HS-27A (cell line): ENCODE measurements around the gene MRPL51.

Experiments used
- DNase-seq: peaks from one replicate; pipeline ENCODE4 v3.0.0-alpha.2; 2012; ENCODE audit warnings: low read depth, missing footprints

Gene MRPL51

DNA sequence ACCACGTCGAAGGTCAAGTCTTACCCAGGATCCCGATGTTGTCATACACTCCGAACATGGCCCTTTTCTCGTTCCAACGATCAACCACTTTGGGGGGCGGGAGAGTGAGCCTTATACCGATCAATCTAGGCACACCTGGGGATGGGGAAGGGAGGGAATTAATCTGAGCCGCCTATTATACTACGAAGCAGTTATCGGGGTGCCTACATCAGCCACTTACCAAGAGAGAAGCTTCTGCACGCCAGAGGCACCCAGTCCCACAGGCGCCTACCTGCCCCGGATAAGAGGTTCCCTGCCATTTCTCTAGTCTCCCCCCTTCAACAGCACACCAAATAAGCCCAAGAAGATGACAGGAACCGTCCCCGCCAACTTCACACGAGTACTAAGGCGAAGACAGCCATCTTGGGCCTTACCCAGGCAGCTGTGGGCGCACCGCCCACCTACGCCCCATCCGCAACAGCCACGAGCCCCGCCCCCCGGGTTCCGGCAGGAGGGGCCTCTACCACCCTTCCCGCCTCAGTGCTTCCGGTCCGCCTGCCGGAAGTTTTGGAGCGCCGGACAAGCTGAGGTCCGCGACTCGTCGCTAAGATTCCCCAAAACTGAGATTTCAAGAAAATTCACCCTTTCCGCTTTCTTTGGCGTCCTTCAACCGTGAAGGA is at the start of gene MRPL51:
Gene MRPL51 (minus strand): TSS at position 425 of the 659 bp plus-strand sequence. CDS start 126 bp downstream, at position 299.
- peak; percentile 87 for DNase-seq

DNA sequence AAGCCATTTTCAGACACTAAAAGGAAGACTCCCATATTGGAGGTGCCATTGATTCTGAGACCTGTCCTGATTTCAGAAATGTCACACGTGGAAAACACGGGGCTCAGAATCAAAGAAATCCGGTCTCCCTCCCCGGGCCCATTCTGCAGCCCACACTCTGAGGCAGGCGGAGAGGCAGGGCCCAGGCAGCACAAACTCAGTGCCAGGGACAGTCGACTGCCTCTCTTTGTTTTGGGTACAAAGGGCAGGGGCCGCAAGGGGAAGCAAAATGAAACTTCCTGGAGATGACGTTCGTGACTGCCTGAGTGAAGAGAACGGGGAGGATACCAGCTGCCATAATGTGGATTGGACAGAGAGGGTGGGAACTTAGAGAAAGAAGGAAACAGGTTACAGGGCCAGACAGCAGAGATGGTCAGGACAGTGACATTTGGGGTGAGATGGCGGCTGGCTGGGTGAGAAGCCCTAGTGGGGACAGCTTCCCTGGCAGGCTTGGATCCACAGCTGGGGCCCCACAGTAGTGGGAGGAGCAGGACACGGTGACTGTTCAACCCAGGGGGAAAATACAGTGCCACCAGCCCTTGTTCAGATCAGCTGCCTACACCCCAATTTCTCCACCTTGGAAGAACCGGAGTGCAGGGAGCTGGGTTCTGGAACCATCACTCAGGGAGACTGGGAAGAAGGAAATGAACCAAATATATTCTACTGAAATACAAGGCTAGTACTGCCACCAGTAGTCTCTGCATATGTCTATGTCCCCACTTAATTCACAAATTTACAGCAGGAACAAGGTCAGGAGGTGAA is 49.3 kb upstream of the MRPL51 start:
- no peak for DNase-seq

DNA sequence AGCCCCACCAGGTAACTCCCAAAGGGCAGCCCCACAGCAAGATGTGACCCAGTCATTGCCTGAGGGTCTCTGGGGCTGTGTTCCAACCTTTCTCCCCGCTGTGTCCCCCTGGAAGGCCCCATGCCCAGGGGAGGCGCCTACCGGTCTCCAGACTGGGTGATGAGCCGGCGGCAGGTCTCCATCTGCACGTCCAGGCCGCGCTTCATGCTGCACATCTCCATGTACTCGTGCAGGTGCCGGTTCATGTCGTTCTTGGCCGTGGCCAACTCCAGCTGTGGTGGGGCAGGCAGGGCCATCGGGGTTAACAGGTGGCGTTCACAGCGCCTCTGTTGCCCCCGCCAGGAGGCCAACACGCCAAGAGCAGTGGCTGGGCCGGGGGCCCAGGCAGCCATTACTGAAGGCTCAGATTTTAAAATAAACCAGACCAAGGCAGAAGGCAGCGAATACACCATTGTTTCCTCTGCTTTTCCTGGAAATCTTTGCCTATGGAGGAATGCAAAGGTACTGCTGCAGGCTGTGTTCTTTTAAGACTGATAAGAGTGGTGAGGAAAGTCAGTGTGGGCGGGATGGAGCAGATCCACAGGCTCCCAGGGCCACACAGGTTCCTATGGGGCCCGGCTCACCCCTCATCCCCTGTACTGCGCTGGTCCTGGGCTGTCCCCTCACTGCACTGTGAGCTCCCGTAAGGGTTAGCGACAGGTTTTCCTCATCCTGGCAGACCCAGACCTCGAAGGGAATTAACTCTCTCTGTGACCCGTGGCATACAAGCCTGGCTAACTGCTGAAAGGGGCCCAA is 48.5 kb upstream of the MRPL51 start:
- DNase-seq = no peak

DNA sequence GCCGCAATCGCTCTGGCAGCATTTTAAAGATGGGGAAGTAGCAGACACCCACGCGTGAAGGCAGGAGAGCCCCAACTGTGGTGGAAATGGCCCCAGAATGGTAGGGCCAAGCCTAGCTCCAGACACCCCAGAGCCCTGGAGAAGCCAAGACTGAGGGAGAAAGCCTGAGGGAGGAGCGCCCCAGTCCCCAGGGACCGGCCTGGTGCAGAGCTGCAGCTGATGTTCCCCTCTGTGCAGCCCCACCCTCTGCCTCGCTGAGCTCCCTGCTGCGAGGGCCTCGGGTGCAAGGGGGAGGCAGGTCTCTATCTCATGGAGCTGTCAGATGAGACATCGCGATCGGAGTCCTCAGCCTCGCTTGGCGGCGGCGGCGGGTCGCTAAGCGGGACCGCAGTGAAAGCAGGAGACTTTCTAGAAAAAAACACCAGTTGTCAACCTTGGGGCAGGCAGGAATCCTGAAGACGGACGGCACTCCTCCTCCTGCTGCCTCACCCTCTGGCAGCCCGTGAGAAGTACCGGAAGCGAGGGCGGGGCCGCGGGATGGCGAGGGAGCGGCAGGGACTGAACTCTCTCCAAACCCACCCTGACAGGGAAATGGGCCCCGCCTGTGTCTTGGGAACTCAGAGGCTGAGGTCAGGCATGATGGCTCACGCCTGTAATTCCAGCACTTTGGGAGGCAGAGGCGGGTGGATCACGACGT is 47.3 kb upstream of the MRPL51 start:
- DNase-seq = peak; percentile 90

DNA sequence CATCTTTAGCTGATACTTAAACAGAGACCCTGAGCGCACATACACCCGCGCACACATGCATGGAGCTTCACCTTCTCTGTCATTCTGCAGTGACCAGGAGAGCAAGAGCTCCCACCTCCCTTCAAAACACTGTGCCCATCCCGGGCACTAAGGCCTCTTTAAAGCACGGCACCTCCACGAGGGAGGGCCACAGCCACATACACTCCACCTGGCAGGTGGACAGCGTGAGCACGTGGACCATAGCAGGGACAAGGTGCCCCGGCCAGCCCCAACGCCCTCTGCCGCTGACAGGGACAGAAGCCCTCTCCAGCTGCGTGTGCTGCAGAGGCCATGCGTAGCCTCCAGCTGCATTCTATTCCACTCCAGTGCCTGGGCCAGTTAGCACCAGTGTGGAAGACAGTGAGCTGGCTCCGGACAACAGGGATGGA is 46.7 kb upstream of the MRPL51 start:
- peak; percentile 46 for DNase-seq

DNA sequence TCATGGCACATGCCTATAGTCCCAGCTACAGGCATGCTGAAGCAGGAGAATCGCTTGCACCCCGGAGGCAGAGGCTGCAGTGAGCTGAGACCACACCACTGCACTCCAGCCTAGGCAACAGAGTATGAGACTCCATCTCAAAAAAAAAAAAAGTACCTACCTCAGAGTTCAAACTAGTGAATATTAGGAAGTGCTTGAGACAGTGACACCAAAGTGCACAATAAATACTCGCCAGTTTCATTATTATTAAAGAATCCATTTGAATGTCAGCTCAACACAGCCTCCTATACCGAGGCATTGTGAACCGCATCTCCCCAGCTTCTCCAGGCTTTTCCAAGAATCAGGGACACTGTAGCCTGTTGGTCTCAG is 46.2 kb upstream of the MRPL51 start:
- DNase-seq = no peak

DNA sequence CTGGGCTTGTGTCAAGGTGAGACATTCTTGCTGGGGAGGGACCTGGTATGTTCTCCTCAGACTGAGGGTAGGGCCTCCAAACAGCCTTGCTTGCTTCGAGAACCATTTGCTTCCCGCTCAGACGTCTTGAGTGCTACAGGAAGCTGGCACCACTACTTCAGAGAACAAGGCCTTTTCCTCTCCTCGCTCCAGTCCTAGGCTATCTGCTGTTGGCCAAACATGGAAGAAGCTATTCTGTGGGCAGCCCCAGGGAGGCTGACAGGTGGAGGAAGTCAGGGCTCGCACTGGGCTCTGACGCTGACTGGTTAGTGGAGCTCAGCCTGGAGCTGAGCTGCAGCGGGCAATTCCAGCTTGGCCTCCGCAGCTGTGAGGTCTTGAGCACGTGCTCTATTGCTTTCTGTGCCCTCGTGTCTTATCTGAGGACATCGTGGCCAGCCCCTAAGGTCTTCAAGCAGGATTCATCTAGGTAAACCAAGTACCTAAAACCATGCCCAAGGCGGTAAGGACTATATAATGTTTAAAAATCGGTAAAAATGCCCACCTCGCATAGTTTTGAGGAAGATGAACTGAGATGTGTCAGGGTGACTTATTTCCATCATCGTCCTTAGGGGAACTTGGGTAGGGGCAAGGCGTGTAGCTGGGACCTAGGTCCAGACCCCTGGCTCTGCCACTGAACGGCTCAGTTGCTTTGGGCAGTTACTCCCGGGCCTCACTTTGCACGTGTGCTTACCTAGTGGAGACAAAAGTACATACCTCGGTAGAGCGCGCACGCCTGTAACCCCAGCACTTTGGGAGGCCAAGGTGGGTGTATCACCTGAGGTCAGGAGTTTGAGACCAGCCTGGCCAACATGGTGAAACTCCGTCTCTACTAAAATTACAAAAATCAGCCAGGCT is 45.6 kb upstream of the MRPL51 start:
- peak; percentile 42 for DNase-seq

DNA sequence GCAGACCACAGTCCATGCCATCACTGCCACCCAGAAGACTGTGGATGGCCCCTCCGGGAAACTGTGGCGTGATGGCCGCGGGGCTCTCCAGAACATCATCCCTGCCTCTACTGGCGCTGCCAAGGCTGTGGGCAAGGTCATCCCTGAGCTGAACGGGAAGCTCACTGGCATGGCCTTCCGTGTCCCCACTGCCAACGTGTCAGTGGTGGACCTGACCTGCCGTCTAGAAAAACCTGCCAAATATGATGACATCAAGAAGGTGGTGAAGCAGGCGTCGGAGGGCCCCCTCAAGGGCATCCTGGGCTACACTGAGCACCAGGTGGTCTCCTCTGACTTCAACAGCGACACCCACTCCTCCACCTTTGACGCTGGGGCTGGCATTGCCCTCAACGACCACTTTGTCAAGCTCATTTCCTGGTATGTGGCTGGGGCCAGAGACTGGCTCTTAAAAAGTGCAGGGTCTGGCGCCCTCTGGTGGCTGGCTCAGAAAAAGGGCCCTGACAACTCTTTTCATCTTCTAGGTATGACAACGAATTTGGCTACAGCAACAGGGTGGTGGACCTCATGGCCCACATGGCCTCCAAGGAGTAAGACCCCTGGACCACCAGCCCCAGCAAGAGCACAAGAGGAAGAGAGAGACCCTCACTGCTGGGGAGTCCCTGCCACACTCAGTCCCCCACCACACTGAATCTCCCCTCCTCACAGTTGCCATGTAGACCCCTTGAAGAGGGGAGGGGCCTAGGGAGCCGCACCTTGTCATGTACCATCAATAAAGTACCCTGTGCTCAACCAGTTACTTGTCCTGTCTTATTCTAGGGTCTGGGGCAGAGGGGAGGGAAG is 44.7 kb upstream of the MRPL51 start:
- DNase-seq = peak; percentile 47

DNA sequence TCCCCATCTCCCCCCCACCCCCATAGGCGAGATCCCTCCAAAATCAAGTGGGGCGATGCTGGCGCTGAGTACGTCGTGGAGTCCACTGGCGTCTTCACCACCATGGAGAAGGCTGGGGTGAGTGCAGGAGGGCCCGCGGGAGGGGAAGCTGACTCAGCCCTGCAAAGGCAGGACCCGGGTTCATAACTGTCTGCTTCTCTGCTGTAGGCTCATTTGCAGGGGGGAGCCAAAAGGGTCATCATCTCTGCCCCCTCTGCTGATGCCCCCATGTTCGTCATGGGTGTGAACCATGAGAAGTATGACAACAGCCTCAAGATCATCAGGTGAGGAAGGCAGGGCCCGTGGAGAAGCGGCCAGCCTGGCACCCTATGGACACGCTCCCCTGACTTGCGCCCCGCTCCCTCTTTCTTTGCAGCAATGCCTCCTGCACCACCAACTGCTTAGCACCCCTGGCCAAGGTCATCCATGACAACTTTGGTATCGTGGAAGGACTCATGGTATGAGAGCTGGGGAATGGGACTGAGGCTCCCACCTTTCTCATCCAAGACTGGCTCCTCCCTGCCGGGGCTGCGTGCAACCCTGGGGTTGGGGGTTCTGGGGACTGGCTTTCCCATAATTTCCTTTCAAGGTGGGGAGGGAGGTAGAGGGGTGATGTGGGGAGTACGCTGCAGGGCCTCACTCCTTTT is 44.0 kb upstream of the MRPL51 start:
- DNase-seq = no peak

DNA sequence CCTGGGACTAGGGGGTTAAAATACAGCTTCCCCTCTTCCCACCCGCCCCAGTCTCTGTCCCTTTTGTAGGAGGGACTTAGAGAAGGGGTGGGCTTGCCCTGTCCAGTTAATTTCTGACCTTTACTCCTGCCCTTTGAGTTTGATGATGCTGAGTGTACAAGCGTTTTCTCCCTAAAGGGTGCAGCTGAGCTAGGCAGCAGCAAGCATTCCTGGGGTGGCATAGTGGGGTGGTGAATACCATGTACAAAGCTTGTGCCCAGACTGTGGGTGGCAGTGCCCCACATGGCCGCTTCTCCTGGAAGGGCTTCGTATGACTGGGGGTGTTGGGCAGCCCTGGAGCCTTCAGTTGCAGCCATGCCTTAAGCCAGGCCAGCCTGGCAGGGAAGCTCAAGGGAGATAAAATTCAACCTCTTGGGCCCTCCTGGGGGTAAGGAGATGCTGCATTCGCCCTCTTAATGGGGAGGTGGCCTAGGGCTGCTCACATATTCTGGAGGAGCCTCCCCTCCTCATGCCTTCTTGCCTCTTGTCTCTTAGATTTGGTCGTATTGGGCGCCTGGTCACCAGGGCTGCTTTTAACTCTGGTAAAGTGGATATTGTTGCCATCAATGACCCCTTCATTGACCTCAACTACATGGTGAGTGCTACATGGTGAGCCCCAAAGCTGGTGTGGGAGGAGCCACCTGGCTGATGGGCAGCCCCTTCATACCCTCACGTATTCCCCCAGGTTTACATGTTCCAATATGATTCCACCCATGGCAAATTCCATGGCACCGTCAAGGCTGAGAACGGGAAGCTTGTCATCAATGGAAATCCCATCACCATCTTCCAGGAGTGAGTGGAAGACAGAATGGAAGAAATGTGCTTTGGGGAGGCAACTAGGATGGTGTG is 43.1 kb upstream of the MRPL51 start:
- DNase-seq = no peak

DNA sequence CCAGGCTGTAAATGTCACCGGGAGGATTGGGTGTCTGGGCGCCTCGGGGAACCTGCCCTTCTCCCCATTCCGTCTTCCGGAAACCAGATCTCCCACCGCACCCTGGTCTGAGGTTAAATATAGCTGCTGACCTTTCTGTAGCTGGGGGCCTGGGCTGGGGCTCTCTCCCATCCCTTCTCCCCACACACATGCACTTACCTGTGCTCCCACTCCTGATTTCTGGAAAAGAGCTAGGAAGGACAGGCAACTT is 42.6 kb upstream of the MRPL51 start:
- no peak for DNase-seq

DNA sequence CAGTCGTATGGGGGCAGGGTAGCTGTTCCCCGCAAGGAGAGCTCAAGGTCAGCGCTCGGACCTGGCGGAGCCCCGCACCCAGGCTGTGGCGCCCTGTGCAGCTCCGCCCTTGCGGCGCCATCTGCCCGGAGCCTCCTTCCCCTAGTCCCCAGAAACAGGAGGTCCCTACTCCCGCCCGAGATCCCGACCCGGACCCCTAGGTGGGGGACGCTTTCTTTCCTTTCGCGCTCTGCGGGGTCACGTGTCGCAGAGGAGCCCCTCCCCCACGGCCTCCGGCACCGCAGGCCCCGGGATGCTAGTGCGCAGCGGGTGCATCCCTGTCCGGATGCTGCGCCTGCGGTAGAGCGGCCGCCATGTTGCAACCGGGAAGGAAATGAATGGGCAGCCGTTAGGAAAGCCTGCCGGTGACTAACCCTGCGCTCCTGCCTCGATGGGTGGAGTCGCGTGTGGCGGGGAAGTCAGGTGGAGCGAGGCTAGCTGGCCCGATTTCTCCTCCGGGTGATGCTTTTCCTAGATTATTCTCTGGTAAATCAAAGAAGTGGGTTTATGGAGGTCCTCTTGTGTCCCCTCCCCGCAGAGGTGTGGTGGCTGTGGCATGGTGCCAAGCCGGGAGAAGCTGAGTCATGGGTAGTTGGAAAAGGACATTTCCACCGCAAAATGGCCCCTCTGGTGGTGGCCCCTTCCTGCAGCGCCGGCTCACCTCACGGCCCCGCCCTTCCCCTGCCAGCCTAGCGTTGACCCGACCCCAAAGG is 42.1 kb upstream of the MRPL51 start:
- peak; percentile 45 for DNase-seq

DNA sequence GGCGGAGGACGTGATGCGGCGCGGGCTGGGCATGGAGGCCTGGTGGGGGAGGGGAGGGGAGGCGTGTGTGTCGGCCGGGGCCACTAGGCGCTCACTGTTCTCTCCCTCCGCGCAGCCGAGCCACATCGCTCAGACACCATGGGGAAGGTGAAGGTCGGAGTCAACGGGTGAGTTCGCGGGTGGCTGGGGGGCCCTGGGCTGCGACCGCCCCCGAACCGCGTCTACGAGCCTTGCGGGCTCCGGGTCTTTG is 41.6 kb upstream of the MRPL51 start:
- DNase-seq = no peak

DNA sequence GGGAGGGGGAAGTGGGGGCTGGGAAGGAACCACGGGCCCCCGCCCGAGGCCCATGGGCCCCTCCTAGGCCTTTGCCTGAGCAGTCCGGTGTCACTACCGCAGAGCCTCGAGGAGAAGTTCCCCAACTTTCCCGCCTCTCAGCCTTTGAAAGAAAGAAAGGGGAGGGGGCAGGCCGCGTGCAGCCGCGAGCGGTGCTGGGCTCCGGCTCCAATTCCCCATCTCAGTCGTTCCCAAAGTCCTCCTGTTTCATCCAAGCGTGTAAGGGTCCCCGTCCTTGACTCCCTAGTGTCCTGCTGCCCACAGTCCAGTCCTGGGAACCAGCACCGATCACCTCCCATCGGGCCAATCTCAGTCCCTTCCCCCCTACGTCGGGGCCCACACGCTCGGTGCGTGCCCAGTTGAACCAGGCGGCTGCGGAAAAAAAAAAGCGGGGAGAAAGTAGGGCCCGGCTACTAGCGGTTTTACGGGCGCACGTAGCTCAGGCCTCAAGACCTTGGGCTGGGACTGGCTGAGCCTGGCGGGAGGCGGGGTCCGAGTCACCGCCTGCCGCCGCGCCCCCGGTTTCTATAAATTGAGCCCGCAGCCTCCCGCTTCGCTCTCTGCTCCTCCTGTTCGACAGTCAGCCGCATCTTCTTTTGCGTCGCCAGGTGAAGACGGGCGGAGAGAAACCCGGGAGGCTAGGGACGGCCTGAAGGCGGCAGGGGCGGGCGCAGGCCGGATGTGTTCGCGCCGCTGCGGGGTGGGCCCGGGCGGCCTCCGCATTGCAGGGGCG is 41.0 kb upstream of the MRPL51 start, which contains the start of gene GAPDH:
Gene GAPDH (plus strand): TSS at position 595 of the 772 bp plus-strand sequence. CDS start 316 bp downstream, outside the sequence.
- DNase-seq = peak; percentile 96

DNA sequence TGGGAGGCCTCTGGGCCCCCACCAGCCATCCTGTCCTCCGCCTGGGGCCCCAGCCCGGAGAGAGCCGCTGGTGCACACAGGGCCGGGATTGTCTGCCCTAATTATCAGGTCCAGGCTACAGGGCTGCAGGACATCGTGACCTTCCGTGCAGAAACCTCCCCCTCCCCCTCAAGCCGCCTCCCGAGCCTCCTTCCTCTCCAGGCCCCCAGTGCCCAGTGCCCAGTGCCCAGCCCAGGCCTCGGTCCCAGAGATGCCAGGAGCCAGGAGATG is 40.5 kb upstream of the MRPL51 start:
- no peak for DNase-seq

DNA sequence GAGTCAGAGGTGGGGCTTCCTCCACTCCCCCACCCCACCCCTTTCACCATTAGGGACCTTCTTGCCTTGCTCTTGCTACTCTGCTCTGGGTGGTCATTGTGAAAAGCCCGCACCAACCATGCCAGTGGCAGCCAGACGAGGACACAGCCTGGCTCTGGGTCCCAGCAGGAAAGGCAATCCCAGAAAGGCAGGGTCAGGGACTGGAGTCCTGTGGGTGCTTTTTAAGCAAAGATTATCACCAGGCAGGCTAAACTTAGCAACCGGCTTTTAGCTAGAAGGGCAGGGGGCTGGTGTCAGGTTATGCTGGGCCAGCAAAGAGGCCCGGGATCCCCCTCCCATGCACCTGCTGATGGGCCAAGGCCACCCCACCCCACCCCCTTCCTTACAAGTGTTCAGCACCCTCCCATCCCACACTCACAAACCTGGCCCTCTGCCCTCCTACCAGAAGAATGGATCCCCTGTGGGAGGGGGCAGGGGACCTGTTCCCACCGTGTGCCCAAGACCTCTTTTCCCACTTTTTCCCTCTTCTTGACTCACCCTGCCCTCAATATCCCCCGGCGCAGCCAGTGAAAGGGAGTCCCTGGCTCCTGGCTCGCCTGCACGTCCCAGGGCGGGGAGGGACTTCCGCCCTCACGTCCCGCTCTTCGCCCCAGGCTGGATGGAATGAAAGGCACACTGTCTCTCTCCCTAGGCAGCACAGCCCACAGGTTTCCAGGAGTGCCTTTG is 40.0 kb upstream of the MRPL51 start:
- peak; percentile 68 for DNase-seq
